ENCODE results near the gene ART5. TPM values are rescaled to one million over a fixed set of nuclear protein-coding genes. Genes with fewer than 3 reads are reported as not detected.

The ART5 gene
- total RNA-seq, 1 experiment from 2014 or later: not detected

DNA sequence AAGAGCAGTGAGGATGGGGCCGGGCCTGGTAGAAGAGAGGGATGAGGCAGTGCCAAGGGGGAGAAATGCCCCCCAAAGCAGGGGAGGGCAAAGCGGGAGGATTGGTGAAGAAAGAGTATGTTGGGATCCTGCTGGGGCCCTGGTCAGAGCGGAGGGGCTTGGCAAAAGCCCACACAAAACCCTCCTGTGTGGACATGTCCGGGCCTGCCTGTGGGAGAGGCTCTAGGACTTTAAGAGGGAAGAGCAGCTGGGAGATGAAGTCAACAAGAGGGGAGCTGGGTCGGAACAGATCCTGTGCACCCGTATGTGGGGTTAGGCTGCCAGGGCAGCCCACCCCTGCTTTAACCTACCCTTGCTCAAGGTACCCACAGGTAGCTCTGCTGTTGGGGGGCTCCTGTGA lies 25.8 kb downstream of the ART5 start:
- H3K9ac ChIP-seq (ENCODE audit: low read length): no peak overlapping the region
- no peaks in the 10 kb centered on the region for H3F3A ChIP-seq (ENCODE audit: low read length, unreplicated experiment)
- no peaks in the 10 kb centered on the region for H3K79me2 ChIP-seq (ENCODE audit: low read length)
- intact Hi-C loops (cut with micrococcal nuclease): no loop called here
- H4K20me1 ChIP-seq (ENCODE audit: low read length): no peaks in the 10 kb centered on the region
- no peaks in the 10 kb centered on the region for H3K4me1 ChIP-seq (ENCODE audit: insufficient read depth, low read length)
- no TSS peak for BruUV-seq (replicated peaks)
- ATAC-seq (no peak), DNase-seq (no peak)
- CTCF ChIA-PET: no interaction called here
- H3K9me3 ChIP-seq (ENCODE audit: low read length): no peaks in the 10 kb centered on the region
- no peaks in the 10 kb centered on the region for H3K9me2 ChIP-seq (replicated peaks; ENCODE audit: low read length)
- H3K27me3 ChIP-seq (ENCODE audit: low read length): no peaks in the 10 kb centered on the region
- H3K27ac ChIP-seq (ENCODE audit: low read length): no peak overlapping the region
- no peaks in the 10 kb centered on the region for H3K36me3 ChIP-seq (ENCODE audit: low read depth, low read length)
- no peak overlapping the region for H3K4me2 ChIP-seq (ENCODE audit: low read length)
- H2AFZ ChIP-seq (ENCODE audit: low read length): no peak overlapping the region
- TF ChIP-seq EZH2phosphoT487 (IDR thresholded peaks at IDR 0.05; ENCODE audit: borderline replicate concordance, low read length) (no peak), EZH2 (IDR thresholded peaks at IDR 0.05; ENCODE audit: low read length, unreplicated experiment) (no peak)
- TF ChIP-seq, protein P1, sequence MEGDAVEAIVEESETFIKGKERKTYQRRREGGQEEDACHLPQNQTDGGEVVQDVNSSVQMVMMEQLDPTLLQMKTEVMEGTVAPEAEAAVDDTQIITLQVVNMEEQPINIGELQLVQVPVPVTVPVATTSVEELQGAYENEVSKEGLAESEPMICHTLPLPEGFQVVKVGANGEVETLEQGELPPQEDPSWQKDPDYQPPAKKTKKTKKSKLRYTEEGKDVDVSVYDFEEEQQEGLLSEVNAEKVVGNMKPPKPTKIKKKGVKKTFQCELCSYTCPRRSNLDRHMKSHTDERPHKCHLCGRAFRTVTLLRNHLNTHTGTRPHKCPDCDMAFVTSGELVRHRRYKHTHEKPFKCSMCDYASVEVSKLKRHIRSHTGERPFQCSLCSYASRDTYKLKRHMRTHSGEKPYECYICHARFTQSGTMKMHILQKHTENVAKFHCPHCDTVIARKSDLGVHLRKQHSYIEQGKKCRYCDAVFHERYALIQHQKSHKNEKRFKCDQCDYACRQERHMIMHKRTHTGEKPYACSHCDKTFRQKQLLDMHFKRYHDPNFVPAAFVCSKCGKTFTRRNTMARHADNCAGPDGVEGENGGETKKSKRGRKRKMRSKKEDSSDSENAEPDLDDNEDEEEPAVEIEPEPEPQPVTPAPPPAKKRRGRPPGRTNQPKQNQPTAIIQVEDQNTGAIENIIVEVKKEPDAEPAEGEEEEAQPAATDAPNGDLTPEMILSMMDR (conservative IDR thresholded peaks at IDR 0.05; ENCODE audit: low read depth, low read length): no peak
- no peak overlapping the region for H3K4me3 ChIP-seq (ENCODE audit: low read length)
- POLR2A ChIA-PET (ENCODE audit: unreplicated experiment): no interaction called here

DNA sequence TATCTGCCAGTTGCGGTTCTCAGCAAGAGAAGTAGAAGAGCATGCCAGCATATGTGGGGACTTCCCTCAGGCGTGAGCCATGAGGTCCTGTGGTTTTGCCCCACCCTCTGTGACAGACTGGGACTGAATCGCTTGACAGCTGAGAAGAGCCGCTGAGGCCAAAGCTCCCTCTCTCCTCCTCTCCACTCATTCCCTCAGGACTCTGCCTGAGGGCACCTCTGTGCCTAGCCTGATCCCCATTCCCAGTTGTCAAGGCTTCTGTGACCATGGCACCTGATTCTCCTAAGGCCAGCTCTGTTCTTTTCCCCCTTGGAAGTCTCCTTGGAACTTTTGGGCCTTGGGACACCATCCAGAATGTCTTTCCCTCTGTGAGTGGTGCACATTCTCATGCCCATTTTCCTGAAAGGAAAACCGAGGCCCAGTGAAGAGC lies 27.0 kb downstream of the ART5 start:
- ChIA-PET POLR2A (ENCODE audit: unreplicated experiment) (no interaction called here), CTCF (no interaction called here)
- no peaks in the 10 kb centered on the region for H3K4me1 ChIP-seq (ENCODE audit: insufficient read depth, low read length)
- H3K36me3 ChIP-seq (ENCODE audit: low read depth, low read length): no peaks in the 10 kb centered on the region
- H3F3A ChIP-seq (ENCODE audit: low read length, unreplicated experiment): no peaks in the 10 kb centered on the region
- H2AFZ ChIP-seq (ENCODE audit: low read length): no peak overlapping the region
- BruUV-seq (replicated peaks): no TSS peak
- TF ChIP-seq, protein P1 (conservative IDR thresholded peaks at IDR 0.05; ENCODE audit: low read depth, low read length): no peak
- TF ChIP-seq EZH2 (IDR thresholded peaks at IDR 0.05; ENCODE audit: low read length, unreplicated experiment): no peak
- TF ChIP-seq EZH2phosphoT487 (IDR thresholded peaks at IDR 0.05; ENCODE audit: borderline replicate concordance, low read length): no peak
- H3K79me2 ChIP-seq (ENCODE audit: low read length): no peaks in the 10 kb centered on the region
- intact Hi-C loops (cut with micrococcal nuclease): no loop called here
- no peaks in the 10 kb centered on the region for H3K9me2 ChIP-seq (replicated peaks; ENCODE audit: low read length)
- no peaks in the 10 kb centered on the region for H3K9me3 ChIP-seq (ENCODE audit: low read length)
- DNase-seq (peak; percentile 18), ATAC-seq (peak; percentile 49; the same call in 1 of the 2 replicates)
- no peak overlapping the region for H3K4me2 ChIP-seq (ENCODE audit: low read length)
- H3K27me3 ChIP-seq (ENCODE audit: low read length): no peaks in the 10 kb centered on the region
- no peaks in the 10 kb centered on the region for H4K20me1 ChIP-seq (ENCODE audit: low read length)
- no peak overlapping the region for H3K27ac ChIP-seq (ENCODE audit: low read length)
- H3K9ac ChIP-seq (ENCODE audit: low read length): no peak overlapping the region
- no peak overlapping the region for H3K4me3 ChIP-seq (ENCODE audit: low read length)

DNA sequence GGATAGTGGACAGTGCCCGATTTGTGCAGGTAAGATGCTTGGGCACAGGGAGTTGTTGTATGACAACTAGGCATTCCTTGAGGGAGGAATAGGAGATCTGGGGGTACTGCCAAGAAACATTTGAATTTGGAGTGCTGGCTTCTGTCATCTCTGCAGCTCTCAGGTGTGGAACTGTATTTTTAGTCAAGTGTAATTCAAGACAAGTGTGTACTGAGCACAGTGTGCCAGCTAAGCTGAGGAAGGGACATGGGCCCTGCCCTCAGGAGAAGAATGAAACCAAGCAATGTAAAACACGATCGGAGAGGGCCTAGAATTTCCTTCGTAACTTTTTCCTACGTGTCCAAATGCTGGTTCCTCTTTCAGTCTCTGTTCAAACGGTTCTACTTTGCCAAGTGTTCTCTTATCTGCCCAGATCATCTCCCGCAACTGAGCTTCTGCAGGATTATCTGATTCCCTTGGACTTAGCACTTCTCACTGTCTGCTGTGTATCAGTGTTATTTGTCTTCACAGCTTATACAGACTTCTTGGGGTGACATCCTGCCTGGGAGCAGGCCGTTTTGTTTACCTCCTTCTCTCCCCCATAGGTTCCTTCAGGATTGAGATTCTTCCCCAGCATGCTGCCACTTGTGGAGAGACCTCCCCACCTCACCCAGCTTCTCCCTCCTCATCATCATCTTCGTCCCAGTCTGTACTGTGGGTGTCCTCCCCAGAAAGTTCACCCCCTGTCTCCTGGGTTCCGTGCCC lies 27.6 kb downstream of the ART5 start:
- H3K79me2 ChIP-seq (ENCODE audit: low read length): no peaks in the 10 kb centered on the region
- H3K4me3 ChIP-seq (ENCODE audit: low read length): no peak overlapping the region
- CTCF ChIA-PET: no interaction called here
- H2AFZ ChIP-seq (ENCODE audit: low read length): no peak overlapping the region
- no peaks in the 10 kb centered on the region for H3K9me2 ChIP-seq (replicated peaks; ENCODE audit: low read length)
- no peaks in the 10 kb centered on the region for H3K9me3 ChIP-seq (ENCODE audit: low read length)
- H3K27me3 ChIP-seq (ENCODE audit: low read length): no peaks in the 10 kb centered on the region
- no peaks in the 10 kb centered on the region for H3F3A ChIP-seq (ENCODE audit: low read length, unreplicated experiment)
- no peak overlapping the region for H3K27ac ChIP-seq (ENCODE audit: low read length)
- DNase-seq (no peak), ATAC-seq (no peak)
- no peaks in the 10 kb centered on the region for H3K4me1 ChIP-seq (ENCODE audit: insufficient read depth, low read length)
- no peak overlapping the region for H3K9ac ChIP-seq (ENCODE audit: low read length)
- intact Hi-C loops (cut with micrococcal nuclease): no loop called here
- no peaks in the 10 kb centered on the region for H3K36me3 ChIP-seq (ENCODE audit: low read depth, low read length)
- no peaks in the 10 kb centered on the region for H4K20me1 ChIP-seq (ENCODE audit: low read length)
- POLR2A ChIA-PET (ENCODE audit: unreplicated experiment): no interaction called here
- TF ChIP-seq EZH2 (IDR thresholded peaks at IDR 0.05; ENCODE audit: low read length, unreplicated experiment) (no peak), EZH2phosphoT487 (IDR thresholded peaks at IDR 0.05; ENCODE audit: borderline replicate concordance, low read length) (no peak)
- TF ChIP-seq, protein P1 (conservative IDR thresholded peaks at IDR 0.05; ENCODE audit: low read depth, low read length): no peak
- H3K4me2 ChIP-seq (ENCODE audit: low read length): no peak overlapping the region
- BruUV-seq (replicated peaks): no TSS peak

Measured in PC-3 (cell line).